NCI-H1105 (cell line): ENCODE data around the gene SEC14L2.

Experiments used
- DNase-seq: peaks from one replicate; lab custom pipeline; 2025; lab: John Stamatoyannopoulos, UW

Gene SEC14L2

DNA sequence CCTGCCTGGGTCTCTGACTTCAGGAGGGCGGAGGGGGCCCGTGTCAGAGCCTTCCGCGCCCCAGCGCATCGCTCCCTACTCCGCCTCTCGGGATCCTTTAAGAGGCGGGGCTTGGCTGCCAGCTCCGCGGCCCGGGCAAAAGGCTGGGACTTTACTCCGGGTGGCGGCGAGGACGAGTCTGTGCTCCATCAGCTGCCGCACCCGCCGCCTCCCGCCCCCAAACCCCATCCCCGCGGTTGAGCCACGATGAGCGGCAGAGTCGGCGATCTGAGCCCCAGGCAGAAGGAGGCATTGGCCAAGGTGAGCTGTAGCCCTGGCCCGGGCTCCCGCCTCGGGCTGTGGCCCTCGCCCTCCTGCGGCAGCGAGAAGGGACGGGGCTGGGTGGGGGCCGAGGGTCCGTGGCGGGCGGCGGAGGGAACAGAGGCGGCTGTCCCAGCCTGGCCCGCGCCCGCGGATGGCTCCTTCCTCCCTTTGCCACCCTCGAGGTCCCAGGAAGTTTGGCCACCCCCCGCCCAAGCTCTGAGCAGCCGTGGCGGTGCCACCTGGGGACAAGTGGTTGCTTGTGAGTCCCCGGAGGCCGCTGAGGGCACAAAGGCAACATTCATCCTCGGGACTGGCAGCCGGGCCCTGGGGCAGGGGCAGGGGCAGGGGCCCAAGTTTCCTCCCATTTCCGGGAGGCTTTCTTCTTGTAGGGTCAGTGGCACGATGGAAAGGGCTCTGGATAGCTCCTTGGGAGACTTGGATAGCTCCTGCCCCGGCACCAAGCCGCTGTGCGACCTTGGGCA, at the start of gene SEC14L2:
Gene SEC14L2, plus strand, starts transcription at position 148 of the 785 bp plus-strand sequence. Its CDS starts 99 bp downstream, at position 247.
- peak; percentile 20 for DNase-seq

DNA sequence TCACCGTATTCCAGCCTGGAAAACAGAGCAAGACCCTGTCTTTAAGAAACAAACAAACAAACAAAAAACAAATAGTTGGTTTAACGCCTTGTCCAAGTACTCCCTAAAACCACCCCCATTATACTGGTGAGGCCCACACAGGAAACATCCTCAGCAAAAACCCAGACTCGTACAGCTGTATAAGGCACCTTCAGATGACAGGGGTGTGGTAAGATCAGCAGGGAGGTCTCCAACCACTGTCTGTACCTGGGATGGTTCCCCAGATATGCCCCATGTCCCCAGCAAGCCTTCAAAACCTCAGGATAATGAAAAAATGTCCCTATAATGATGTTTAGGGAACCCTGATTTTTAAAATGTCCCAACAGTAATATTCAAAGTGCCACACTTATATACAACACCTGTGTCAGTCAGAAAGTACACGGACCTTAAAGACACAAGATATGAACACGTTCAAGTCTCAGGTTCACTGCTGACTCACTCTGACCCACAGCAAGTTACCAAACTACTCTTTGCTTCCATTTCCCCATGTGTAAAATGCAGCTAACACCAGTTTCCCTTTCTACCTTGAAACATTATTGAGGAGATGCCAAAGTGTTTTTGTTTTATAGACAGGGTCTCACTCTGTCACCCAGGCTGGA, 49.4 kb upstream of the SEC14L2 start:
- no peak for DNase-seq

DNA sequence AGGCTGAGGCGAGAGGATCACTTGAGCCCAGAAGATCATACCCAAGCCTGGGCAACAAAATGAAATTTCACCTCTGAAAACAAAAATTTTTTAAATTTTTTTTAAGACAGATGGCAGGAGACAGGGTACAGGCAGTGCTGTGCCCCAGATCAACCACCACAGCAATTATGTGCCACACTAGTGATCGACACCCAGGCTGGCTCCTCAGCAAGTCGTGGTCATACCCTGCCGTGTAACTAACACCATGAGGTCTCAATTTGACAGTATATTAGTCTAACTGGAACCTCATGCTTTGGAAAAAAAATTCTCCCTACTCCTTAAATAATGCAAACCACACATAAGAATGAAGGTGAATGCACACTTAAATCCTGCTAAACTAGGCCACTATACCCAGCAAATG, 48.4 kb upstream of the SEC14L2 start:
- DNase-seq = no peak

GRCh38 chr22:30348809-30349208, 48.0 kb upstream of the SEC14L2 start:
- no peak for DNase-seq

DNA sequence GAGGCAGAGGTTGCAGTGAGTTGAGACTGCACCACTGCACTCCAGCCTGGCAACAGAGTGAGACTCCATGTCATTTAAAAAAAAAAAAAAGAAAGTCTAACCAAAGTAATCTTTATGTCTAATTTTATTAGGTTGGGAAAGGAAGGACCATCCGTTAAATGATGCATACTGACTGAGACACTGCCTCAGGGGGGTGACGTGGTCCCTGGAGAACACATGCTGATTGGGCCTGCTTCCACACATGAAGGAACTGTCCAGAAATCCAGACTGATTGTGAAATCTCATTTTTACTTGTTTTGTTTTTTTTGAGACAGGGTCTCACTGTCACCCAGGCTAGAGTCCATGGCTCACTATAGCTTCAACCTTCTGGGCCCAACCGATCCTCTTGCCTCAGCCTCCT, 45.6 kb upstream of the SEC14L2 start:
- no peak for DNase-seq

- no peak for DNase-seq
Measured at GRCh38 chr22:30354644-30355043, 42.2 kb upstream of the SEC14L2 start.

GRCh38 chr22:30356449-30357235, 40.2 kb upstream of the SEC14L2 start, which contains the start of the genes CCDC157 and SF3A1:
Gene CCDC157 (plus strand): TSS chr22:30357007. CDS start chr22:30366001, 8,994 bp downstream.
Gene SF3A1 (minus strand): TSS chr22:30356894. CDS start chr22:30356792, 102 bp downstream.
- peak; percentile 80 for DNase-seq

- no peak for DNase-seq
Measured at GRCh38 chr22:30357236-30357570, 39.6 kb upstream of the SEC14L2 start.

- no peak for DNase-seq
Measured at GRCh38 chr22:30357650-30358215, 39.1 kb upstream of the SEC14L2 start.

GRCh38 chr22:30358541-30358940, 38.3 kb upstream of the SEC14L2 start:
- no peak for DNase-seq

DNA sequence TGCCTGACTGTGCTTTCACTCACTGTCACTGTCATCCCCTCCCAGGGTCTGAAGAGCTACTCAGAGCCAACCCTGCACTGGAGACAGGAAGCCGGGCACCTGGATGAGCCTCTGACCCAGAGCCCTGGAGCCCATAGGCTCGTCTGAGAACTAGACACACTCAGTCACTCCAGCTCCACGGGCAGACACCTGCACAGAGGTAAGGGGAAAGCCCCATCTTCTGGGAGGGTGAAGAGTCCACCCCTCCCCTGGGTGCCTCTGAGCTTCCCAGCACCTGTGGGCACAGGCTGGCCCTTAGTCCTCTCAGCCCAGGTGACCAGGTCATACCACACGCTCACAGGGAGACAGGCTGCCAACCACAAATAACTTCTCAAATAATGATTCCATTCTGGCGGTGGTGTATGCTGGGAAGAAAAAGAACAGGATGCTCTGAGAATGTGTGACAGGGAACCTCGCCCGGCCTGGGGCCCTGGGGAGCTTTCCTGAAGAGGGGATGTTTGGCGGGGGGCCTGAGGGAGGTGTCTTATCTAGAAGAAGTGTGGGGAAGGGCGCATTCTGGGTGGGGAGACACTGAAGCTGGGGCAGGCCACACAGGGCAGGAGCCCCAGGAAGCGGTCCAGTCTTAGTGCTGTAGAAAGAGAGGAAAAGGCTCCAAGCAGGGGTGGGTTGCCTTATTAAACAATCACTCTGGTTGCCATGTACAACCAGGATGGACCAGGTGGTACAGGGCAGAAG, 34.7 kb upstream of the SEC14L2 start:
- DNase-seq = no peak

- no peak for DNase-seq
Measured at GRCh38 chr22:30362651-30363281, 34.1 kb upstream of the SEC14L2 start.

DNA sequence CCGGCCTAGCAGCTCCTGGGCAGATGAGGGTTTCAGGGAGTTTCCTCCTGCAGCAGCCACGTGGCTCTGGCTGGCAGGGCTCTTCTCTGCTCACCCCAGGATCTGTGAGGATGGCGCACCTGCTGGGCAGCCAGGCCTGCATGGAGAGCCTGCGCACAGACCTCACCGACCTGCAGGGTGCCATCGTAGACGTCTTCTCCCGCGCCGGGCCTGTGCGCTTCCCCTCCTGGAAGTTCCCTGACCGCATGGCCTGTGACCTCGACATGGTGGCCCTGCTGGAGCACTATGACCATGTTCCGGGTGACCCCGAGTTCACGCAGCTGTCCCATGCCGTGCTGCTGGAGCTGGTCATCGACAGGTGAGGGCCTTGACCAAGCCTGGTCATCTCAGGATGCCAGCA, 30.9 kb upstream of the SEC14L2 start:
- DNase-seq = no peak

DNA sequence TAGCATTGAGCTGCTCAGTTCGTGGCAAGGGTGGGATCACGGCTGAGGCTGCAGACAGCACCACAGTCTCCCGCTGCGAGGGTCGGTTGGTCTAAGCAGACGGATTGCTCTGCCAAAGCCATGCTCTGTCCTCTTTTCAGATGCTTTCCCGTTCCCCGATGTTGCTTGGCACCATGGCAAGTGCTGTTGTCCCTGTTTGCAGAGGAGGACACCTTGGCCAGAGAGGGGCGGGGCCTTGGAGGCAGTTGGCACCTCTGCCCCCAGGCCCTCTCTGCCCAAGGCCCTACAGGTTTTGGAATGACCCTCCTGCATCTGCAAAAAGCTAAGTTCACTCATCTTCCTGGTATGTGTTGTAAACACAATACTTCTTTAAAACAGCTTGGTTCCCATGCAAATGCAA, 28.4 kb upstream of the SEC14L2 start:
- DNase-seq = no peak

DNA sequence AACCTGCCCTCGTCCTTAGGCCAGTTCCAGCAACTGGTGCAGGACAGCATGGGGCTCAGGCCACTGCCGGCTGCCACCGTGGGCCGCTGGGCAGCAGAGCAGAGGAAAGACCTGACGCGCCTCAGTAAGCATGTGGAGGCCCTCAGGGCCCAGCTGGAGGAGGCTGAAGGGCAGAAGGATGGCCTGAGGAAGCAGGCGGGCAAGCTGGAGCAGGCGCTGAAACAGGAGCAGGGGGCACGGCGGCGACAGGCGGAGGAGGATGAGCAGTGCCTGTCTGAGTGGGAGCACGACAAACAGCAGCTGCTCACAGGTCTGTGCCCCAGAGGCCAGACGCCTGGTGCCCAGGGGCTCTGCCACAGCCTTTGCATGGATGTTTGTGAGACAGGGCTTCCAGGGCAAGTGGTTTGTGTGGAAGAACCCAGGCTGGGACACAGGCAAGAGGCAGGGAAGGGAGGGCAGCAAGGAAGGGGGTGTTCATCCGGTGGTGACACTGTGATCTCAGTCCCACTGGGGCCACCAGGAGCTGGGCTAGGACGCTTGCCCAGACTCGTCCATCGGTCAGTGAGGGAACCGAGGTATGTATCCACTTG, 26.1 kb upstream of the SEC14L2 start:
- DNase-seq = no peak

DNA sequence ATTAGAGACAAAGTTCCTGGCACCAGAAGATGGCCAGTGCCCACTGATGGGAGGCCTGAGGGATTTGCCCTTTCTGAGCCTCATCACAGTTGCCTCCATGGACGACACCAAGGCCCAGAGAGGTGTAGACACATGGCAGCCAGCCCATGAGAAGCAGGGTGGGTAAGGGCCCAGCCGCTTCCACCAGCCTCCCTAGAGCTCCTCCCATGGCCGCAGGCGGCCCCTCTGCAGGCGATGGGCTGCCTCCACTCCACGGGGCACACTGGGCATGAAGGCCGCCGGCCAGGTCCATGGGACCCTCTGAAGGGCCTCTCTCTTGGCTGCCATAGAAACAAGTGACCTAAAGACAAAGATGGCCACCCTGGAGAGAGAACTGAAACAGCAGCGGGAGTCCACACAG, 25.5 kb upstream of the SEC14L2 start:
- DNase-seq = no peak

GRCh38 chr22:30371981-30372380, 24.8 kb upstream of the SEC14L2 start:
- no peak for DNase-seq

GRCh38 chr22:30372915-30373314, 23.9 kb upstream of the SEC14L2 start:
- DNase-seq = no peak

GRCh38 chr22:30373331-30374325, 23.2 kb upstream of the SEC14L2 start:
- no peak for DNase-seq
